HCT116 (cell line): ENCODE results near the gene ACAT2. TPM values are rescaled to one million over a fixed set of nuclear protein-coding genes. Genes with fewer than 3 reads are reported as not detected.

Source experiments
- ATAC-seq: fragments of 200-7000 bp; cut with Tn5 transposase; 2 replicates; pipeline ENCODE4 v1.9.1; 2020; ENCODE audit warnings: mild to moderate bottlenecking, moderate library complexity
- BruUV-seq: library from RNA; stranded (reverse); fragments of 400-500 nt; replicated peaks from 2 replicates; lab custom pipeline; 2021; lab: Mats Ljungman, UMichigan
- CTCF ChIA-PET: fragments of 300-600 bp; sonication (Branson Sonifier 250); formaldehyde crosslinking; loops from one replicate; lab custom pipeline; 2021; ENCODE audit warnings: antibody characterized with exemption; lab: Charles Lee
- POLR2A ChIA-PET: fragments of 300-600, 350-600 bp; sonication (Branson Sonifier 250); formaldehyde crosslinking; loops from one replicate; lab custom pipeline; 2021; ENCODE audit warnings: antibody characterized with exemption; lab: Charles Lee
- RAD21 ChIA-PET, 2 experiments: fragments of 300-600 bp; sonication (Branson Sonifier 250); formaldehyde crosslinking; loops; one replicate each; lab custom pipeline; 2023; ENCODE audit warnings: low total read pairs in 2 of 2; ENCODE audit not compliant: uncharacterized antibody in 2 of 2, unreplicated experiment in 2 of 2, low non-redundant PET in 1 of 2; lab: Charles Lee
- DNase-seq: peaks from one replicate; pipeline ENCODE4 v3.0.0-alpha.2; 2010; ENCODE audit warnings: low read depth, low spot score
- H2AFZ ChIP-seq: fragments of 200-600 bp; shearing (Covaris generic), sonication (generic); 2 replicates; pipeline ENCODE4 v1.6.1; 2017; ENCODE audit warnings: low read depth, mixed run types, mixed read lengths, antibody characterized with exemption, low read length; ENCODE audit not compliant: poor library complexity, severe bottlenecking
- H3K27ac ChIP-seq: 2 replicates; pipeline ENCODE4 v1.5.1; 2012; ENCODE audit warnings: low read depth, low read length
- H3K27me3 ChIP-seq: fragments of 200-600 bp; sonication (generic); 2 replicates; pipeline ENCODE4 v1.6.1; 2016; ENCODE audit warnings: mixed run types, low read length, mixed read lengths; ENCODE audit not compliant: insufficient read depth
- H3K36me3 ChIP-seq, 2 experiments: fragments of 200-500 bp in 1 of 2; fragments of 200-600 bp in 1 of 2; sonication (Bioruptor generic) in 1 of 2; sonication (generic) in 1 of 2; 2 replicates each; pipeline versions ENCODE4 v1.5.1 to v1.6.1; 2014 to 2016; ENCODE audit warnings: low read length in 2 of 2, inconsistent platforms in 1 of 2, mixed read lengths in 1 of 2, mixed run types in 1 of 2; ENCODE audit not compliant: insufficient read depth in 2 of 2, control insufficient read depth in 1 of 2
- H3K4me1 ChIP-seq, 2 experiments: fragments of 200-600 bp in 1 of 2; sonication (generic) in 1 of 2; 2 replicates each; pipeline versions ENCODE4 v1.5.1 to v1.6.1; 2012 to 2017; ENCODE audit warnings: low read length in 2 of 2, inconsistent platforms in 1 of 2, mild to moderate bottlenecking in 1 of 2, mixed read lengths in 1 of 2, mixed run types in 1 of 2, moderate library complexity in 1 of 2; ENCODE audit not compliant: insufficient read depth in 2 of 2, control insufficient read depth in 1 of 2
- H3K4me2 ChIP-seq: fragments of 200-600 bp; sonication (generic); 2 replicates; pipeline ENCODE4 v1.6.1; 2017; ENCODE audit warnings: mixed run types, low read length, mixed read lengths
- H3K4me3 ChIP-seq, 2 experiments: fragments of 200-600 bp in 1 of 2; sonication (generic) in 1 of 2; replicated peaks in 1 of 2; 2 replicates each; pipeline ENCODE4 v1.5.1; 2011 to 2016; ENCODE audit warnings: low read length in 2 of 2, control low read depth in 1 of 2, low read depth in 1 of 2, mild to moderate bottlenecking in 1 of 2, mixed read lengths in 1 of 2, mixed run types in 1 of 2
- H3K79me2 ChIP-seq: fragments of 200-600 bp; sonication (generic); 2 replicates; pipeline ENCODE4 v1.6.1; 2017; ENCODE audit warnings: mild to moderate bottlenecking, mixed run types, low read length, moderate library complexity, mixed read lengths; ENCODE audit not compliant: insufficient read depth
- H3K9ac ChIP-seq: fragments of 200-600 bp; sonication (generic); 2 replicates; pipeline ENCODE4 v1.6.1; 2016; ENCODE audit warnings: low read length, mixed read lengths
- H3K9me2 ChIP-seq: fragments of 200-600 bp; sonication (generic), shearing (Covaris generic); 2 replicates; pipeline ENCODE4 v1.6.1; 2017; ENCODE audit warnings: mixed run types, mild to moderate bottlenecking, moderate library complexity; ENCODE audit not compliant: insufficient read depth
- H3K9me3 ChIP-seq, 2 experiments: fragments of 200-500 bp in 1 of 2; fragments of 200-600 bp in 1 of 2; sonication (Bioruptor generic) in 1 of 2; sonication (generic) in 1 of 2; 2 replicates each; pipeline ENCODE4 v1.6.1; 2014 to 2017; ENCODE audit warnings: low read length in 2 of 2, mixed read lengths in 2 of 2, inconsistent platforms in 1 of 2, low read depth in 1 of 2, mild to moderate bottlenecking in 1 of 2, mixed run types in 1 of 2, moderate library complexity in 1 of 2; ENCODE audit not compliant: control insufficient read depth in 1 of 2, insufficient read depth in 1 of 2
- H4K20me1 ChIP-seq: fragments of 200-600 bp; sonication (generic), shearing (Covaris generic); 2 replicates; pipeline ENCODE4 v1.6.1; 2017; ENCODE audit warnings: mixed run types, mild to moderate bottlenecking, moderate library complexity; ENCODE audit not compliant: insufficient read depth
- CBX3 ChIP-seq: IDR thresholded peaks from 2 replicates; pipeline ENCODE4 v1.6.1; 2012; ENCODE audit warnings: low read depth
- ELF1 ChIP-seq: IDR thresholded peaks from 2 replicates; pipeline ENCODE4 v1.6.1; 2012; ENCODE audit warnings: low read depth, borderline replicate concordance
- POLR2A ChIP-seq: IDR thresholded peaks from 2 replicates; pipeline ENCODE4 v1.7.0; 2011; ENCODE audit warnings: borderline replicate concordance; ENCODE audit not compliant: insufficient read depth, insufficient read length; ENCODE audit errors: extremely low read depth
- POLR2AphosphoS5 ChIP-seq: IDR thresholded peaks from 2 replicates; pipeline ENCODE4 v1.6.1; 2011; ENCODE audit warnings: mild to moderate bottlenecking, low read depth, low read length, moderate library complexity
- RAD21 ChIP-seq: IDR thresholded peaks from 2 replicates; pipeline ENCODE4 v1.6.1; 2012; ENCODE audit warnings: low read depth, mild to moderate bottlenecking
- SP1 ChIP-seq: IDR thresholded peaks from 2 replicates; pipeline ENCODE4 v1.6.1; 2012; ENCODE audit warnings: low read depth
- YY1 ChIP-seq: IDR thresholded peaks from 2 replicates; pipeline ENCODE4 v1.6.1; 2011; ENCODE audit warnings: low read length, low read depth, moderate library complexity, mild to moderate bottlenecking; ENCODE audit not compliant: insufficient replicate concordance; ENCODE audit errors: extremely low read depth
- ZFX ChIP-seq: fragments of 450-650 bp; IDR thresholded peaks from 2 replicates; pipeline ENCODE4 v1.6.1; 2017
- ZNF274 ChIP-seq: fragments of 200-500 bp; sonication (Bioruptor generic); IDR thresholded peaks from 2 replicates; pipeline ENCODE4 v1.6.1; 2014; ENCODE audit warnings: mild to moderate bottlenecking, low read depth, low read length, inconsistent platforms
- intact Hi-C: fragments of 100-400 bp; cut with micrococcal nuclease; formaldehyde crosslinking; loops from 2 replicates; pipeline ENCODE4 v1.10.0; 2022
- total RNA-seq: library from RNA; stranded (reverse); gene quantifications from one replicate; pipeline ENCODE4 v1.2.1, GENCODE V29; 2021; ENCODE audit not compliant: unreplicated experiment
- TF ChIP-seq, protein P1 (sequence below): IDR thresholded peaks from 2 replicates; pipeline ENCODE4 v1.6.1; 2012; ENCODE audit warnings: low read depth
- TF ChIP-seq, protein P2 (sequence below): IDR thresholded peaks from 2 replicates; pipeline ENCODE4 v1.6.1; 2012
- TF ChIP-seq, protein P3 (sequence below): IDR thresholded peaks from 2 replicates; pipeline ENCODE4 v1.6.1; 2012
- TF ChIP-seq, protein P4 (sequence below): IDR thresholded peaks from 2 replicates; pipeline ENCODE4 v1.6.1; 2011; ENCODE audit warnings: mild to moderate bottlenecking, low read length, moderate library complexity; ENCODE audit not compliant: insufficient replicate concordance; ENCODE audit errors: extremely low read depth

The ACAT2 gene
- total RNA-seq, 1 experiment from 2014 or later: 41.6 TPM

DNA sequence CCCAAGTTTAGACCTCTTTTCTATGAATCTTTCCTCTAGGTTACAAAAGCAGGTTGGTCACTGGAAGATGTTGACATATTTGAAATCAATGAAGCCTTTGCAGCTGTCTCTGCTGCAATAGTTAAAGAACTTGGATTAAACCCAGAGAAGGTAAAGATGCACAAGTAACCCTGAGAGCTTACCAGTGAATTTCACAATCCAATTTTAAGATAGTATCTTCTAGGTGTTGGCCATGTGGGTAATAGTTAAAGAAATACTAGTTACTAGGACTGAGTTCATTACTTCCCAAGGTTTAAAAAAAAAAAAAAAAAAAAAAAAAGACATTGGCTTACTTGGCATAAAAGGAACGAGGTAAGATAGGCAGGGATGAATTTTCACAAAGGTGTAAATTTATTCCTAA, 16.3 kb downstream of the ACAT2 start (continued):
- TF ChIP-seq, protein P1, sequence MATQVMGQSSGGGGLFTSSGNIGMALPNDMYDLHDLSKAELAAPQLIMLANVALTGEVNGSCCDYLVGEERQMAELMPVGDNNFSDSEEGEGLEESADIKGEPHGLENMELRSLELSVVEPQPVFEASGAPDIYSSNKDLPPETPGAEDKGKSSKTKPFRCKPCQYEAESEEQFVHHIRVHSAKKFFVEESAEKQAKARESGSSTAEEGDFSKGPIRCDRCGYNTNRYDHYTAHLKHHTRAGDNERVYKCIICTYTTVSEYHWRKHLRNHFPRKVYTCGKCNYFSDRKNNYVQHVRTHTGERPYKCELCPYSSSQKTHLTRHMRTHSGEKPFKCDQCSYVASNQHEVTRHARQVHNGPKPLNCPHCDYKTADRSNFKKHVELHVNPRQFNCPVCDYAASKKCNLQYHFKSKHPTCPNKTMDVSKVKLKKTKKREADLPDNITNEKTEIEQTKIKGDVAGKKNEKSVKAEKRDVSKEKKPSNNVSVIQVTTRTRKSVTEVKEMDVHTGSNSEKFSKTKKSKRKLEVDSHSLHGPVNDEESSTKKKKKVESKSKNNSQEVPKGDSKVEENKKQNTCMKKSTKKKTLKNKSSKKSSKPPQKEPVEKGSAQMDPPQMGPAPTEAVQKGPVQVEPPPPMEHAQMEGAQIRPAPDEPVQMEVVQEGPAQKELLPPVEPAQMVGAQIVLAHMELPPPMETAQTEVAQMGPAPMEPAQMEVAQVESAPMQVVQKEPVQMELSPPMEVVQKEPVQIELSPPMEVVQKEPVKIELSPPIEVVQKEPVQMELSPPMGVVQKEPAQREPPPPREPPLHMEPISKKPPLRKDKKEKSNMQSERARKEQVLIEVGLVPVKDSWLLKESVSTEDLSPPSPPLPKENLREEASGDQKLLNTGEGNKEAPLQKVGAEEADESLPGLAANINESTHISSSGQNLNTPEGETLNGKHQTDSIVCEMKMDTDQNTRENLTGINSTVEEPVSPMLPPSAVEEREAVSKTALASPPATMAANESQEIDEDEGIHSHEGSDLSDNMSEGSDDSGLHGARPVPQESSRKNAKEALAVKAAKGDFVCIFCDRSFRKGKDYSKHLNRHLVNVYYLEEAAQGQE: no peak
- no peak for TF ChIP-seq YY1
- TF ChIP-seq, protein P2, sequence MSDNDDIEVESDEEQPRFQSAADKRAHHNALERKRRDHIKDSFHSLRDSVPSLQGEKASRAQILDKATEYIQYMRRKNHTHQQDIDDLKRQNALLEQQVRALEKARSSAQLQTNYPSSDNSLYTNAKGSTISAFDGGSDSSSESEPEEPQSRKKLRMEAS: no peak
- TF ChIP-seq CBX3: no peak

DNA sequence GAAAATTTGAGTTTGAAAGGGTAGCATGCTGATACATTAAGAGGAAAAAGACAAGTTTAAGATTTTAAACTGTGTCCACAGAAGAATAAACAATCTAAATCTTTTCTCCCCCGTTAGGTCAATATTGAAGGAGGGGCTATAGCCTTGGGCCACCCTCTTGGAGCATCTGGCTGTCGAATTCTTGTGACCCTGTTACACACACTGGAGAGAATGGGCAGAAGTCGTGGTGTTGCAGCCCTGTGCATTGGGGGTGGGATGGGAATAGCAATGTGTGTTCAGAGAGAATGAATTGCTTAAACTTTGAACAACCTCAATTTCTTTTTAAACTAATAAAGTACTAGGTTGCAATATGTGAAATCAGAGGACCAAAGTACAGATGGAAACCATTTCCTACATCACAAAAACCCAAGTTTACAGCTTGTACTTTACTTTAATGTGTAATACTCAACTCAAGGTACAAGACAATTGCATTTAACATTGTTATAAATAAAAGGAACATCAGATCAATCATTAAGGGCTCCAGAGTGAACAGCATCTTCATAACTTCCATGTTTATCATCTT, 16.8 kb downstream of the ACAT2 start:
- peaks cover 49 to 63% of the 10 kb centered on the region in 2 experiments for H3K36me3 ChIP-seq
- BruUV-seq: no TSS peak
- intact Hi-C loops: no loop called here
- no peaks in the 10 kb centered on the region for H3K9me2 ChIP-seq
- no peak for ATAC-seq
- H4K20me1 ChIP-seq: peaks cover 38% of the 10 kb centered on the region; the same call in 1 of the 2 replicates
- H3K27ac ChIP-seq: no peak overlapping the region
- no peak for DNase-seq
- TF ChIP-seq ZFX (no peak), SP1 (no peak), ELF1 (no peak), POLR2AphosphoS5 (no peak), RAD21 (no peak), ZNF274 (no peak), POLR2A (no peak)
- TF ChIP-seq, protein P3, sequence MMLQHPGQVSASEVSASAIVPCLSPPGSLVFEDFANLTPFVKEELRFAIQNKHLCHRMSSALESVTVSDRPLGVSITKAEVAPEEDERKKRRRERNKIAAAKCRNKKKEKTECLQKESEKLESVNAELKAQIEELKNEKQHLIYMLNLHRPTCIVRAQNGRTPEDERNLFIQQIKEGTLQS: no peak
- TF ChIP-seq, protein P4, sequence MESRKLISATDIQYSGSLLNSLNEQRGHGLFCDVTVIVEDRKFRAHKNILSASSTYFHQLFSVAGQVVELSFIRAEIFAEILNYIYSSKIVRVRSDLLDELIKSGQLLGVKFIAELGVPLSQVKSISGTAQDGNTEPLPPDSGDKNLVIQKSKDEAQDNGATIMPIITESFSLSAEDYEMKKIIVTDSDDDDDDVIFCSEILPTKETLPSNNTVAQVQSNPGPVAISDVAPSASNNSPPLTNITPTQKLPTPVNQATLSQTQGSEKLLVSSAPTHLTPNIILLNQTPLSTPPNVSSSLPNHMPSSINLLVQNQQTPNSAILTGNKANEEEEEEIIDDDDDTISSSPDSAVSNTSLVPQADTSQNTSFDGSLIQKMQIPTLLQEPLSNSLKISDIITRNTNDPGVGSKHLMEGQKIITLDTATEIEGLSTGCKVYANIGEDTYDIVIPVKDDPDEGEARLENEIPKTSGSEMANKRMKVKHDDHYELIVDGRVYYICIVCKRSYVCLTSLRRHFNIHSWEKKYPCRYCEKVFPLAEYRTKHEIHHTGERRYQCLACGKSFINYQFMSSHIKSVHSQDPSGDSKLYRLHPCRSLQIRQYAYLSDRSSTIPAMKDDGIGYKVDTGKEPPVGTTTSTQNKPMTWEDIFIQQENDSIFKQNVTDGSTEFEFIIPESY: no peak
- TF ChIP-seq, protein P1: no peak
- TF ChIP-seq, protein P2: no peak
- TF ChIP-seq, all 23 proteins: peak for 0
- Histone ChIP-seq H3K4me2 (no peak overlapping the region), H3K9ac (no peak overlapping the region), H3K9me3 (no peaks in the 10 kb centered on the region), H3K4me3 (no peak overlapping the region), H3K27me3 (no peaks in the 10 kb centered on the region), H3K4me1 (peaks cover 0 to 11% of the 10 kb centered on the region in 2 experiments; a peak in 2 of 4 replicates), H3K79me2 (peaks cover 45% of the 10 kb centered on the region), H2AFZ (no peak overlapping the region)
- RAD21 ChIA-PET: no interaction called here
- POLR2A ChIA-PET: no interaction called here
- CTCF ChIA-PET: no interaction called here
